Suprapubic skin (tissue), 3 donors: Measurements from ENCODE around the gene A2ML1.

ENCODE experiments used
- POLR2A ChIP-seq, 2 donors: fragments of 450-650 bp; IDR thresholded peaks; one replicate each; pipeline ENCODE4 v1.6.1; 2017; ENCODE audit warnings: antibody characterized with exemption in 2 of 2, mild to moderate bottlenecking in 2 of 2, moderate library complexity in 2 of 2
- TF ChIP-seq, protein P1 (sequence below), 2 donors: fragments of 200-600 bp in 1 of 2; fragments of 450-650 bp in 1 of 2; sonication (generic) in 1 of 2; IDR thresholded peaks; one replicate each; pipeline ENCODE4 v1.5.1; 2016 to 2019; ENCODE audit warnings: antibody characterized with exemption in 2 of 2, mild to moderate bottlenecking in 1 of 2, moderate library complexity in 1 of 2

DNA sequence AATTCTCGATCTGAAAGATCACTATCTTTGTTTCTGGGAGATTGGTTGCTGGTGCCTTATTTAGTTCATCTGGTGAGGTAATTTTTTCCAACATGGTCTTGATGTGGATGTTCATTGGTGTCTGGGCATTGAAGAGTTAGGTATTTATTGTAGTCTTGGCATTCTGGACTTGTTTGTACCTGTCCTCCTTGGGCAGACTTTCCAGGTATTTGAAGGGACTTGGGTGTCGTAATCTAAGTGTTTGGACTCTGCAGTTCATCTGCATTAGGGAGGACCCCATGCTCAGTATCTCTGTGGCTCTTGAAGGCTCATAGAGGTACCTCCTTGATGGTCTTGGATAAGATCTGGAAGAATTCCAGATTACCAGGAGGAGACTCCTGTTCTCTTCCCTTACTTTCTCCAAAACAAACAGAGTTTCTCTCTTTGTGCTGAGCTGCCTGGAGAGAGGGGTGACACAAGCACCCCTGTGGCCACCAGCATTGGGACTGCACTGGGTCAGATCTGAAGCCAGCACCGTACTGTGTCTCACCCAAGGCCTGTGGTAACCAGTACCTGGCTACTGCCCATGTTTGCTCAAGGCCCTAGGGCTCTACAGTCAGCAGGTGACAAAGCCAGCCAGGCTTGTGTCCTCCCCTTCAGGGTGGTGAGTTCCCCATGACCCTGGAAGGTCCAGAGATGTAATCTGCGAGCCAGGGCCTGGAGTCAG, 5.3 kb downstream of the A2ML1 start:
- TF ChIP-seq, protein P1, sequence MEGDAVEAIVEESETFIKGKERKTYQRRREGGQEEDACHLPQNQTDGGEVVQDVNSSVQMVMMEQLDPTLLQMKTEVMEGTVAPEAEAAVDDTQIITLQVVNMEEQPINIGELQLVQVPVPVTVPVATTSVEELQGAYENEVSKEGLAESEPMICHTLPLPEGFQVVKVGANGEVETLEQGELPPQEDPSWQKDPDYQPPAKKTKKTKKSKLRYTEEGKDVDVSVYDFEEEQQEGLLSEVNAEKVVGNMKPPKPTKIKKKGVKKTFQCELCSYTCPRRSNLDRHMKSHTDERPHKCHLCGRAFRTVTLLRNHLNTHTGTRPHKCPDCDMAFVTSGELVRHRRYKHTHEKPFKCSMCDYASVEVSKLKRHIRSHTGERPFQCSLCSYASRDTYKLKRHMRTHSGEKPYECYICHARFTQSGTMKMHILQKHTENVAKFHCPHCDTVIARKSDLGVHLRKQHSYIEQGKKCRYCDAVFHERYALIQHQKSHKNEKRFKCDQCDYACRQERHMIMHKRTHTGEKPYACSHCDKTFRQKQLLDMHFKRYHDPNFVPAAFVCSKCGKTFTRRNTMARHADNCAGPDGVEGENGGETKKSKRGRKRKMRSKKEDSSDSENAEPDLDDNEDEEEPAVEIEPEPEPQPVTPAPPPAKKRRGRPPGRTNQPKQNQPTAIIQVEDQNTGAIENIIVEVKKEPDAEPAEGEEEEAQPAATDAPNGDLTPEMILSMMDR (IDR thresholded peaks at IDR 0.05) = no peak
- no peak for TF ChIP-seq POLR2A (IDR thresholded peaks at IDR 0.05)
